ENCODE data around the gene CCDC57.

CCDC57 gene

DNA sequence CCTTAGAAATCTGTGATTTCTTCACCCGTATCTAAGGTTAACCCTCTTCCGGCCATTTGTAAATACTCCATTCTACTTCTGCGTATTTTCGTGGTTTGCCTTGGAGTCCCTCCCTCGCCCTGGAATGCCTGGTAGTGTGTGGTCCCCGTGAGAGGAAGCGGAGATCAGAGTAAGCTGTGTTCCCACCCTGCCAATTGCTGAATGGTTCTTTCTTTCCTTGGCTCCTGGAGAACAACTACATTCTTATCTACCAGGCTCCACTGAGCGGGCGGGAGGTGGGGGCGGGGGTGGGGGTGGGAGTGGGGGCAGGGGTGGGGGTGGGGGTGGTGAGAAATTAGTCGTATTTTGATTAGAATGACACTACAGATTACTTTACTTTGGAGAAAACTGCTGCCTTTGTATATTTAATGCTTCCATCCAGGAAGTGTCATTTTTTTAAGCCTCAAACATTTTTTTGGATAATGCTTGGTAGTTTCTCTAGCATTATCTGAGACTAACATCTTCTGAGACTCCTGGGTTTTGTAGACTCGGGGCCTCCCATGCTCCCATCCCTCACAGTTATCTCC, 93.7 kb downstream of the CCDC57 start:
- no peak overlapping the region for H2AFZ ChIP-seq (ENCODE audit: low read depth, low read length)
- no peaks in the 10 kb centered on the region for H3K9me3 ChIP-seq (ENCODE audit: low read length)
- no peaks in the 10 kb centered on the region for H3K27me3 ChIP-seq (ENCODE audit: insufficient read depth, low read length)
- peaks cover 17% of the 10 kb centered on the region for H3K4me1 ChIP-seq (ENCODE audit: insufficient read depth, low read length)
- no peak overlapping the region for H3K4me3 ChIP-seq (ENCODE audit: low read length)
- H3K36me3 ChIP-seq (ENCODE audit: insufficient read depth, low read length): peaks cover 2% of the 10 kb centered on the region

- Histone ChIP-seq H3K36me3 (ENCODE audit: insufficient read depth, low read length) (peaks cover 3% of the 10 kb centered on the region), H3K9me3 (ENCODE audit: low read length) (no peaks in the 10 kb centered on the region), H3K27me3 (ENCODE audit: insufficient read depth, low read length) (no peaks in the 10 kb centered on the region), H3K4me1 (ENCODE audit: insufficient read depth, low read length) (peaks cover 17% of the 10 kb centered on the region), H3K4me3 (ENCODE audit: low read length) (no peak overlapping the region), H2AFZ (ENCODE audit: low read depth, low read length) (no peak overlapping the region)
Measured at GRCh38 chr17:82118168-82118814, 94.4 kb downstream of the CCDC57 start.

GRCh38 chr17:82117139-82118090, 95.2 kb downstream of the CCDC57 start:
- Histone ChIP-seq H3K4me3 (ENCODE audit: low read length) (no peak overlapping the region), H2AFZ (ENCODE audit: low read depth, low read length) (no peak overlapping the region), H3K4me1 (ENCODE audit: insufficient read depth, low read length) (peaks cover 17% of the 10 kb centered on the region), H3K9me3 (ENCODE audit: low read length) (no peaks in the 10 kb centered on the region), H3K36me3 (ENCODE audit: insufficient read depth, low read length) (peaks cover 3% of the 10 kb centered on the region), H3K27me3 (ENCODE audit: insufficient read depth, low read length) (no peaks in the 10 kb centered on the region)

- H3K9me3 ChIP-seq (ENCODE audit: low read length): no peaks in the 10 kb centered on the region
- H3K27me3 ChIP-seq (ENCODE audit: insufficient read depth, low read length): no peaks in the 10 kb centered on the region
- peaks cover 17% of the 10 kb centered on the region for H3K4me1 ChIP-seq (ENCODE audit: insufficient read depth, low read length)
- peaks cover 3% of the 10 kb centered on the region for H3K36me3 ChIP-seq (ENCODE audit: insufficient read depth, low read length)
- no peak overlapping the region for H2AFZ ChIP-seq (ENCODE audit: low read depth, low read length)
- H3K4me3 ChIP-seq (ENCODE audit: low read length): no peak overlapping the region
Measured at GRCh38 chr17:82116246-82116645, 96.4 kb downstream of the CCDC57 start.

- H3K27me3 ChIP-seq (ENCODE audit: insufficient read depth, low read length): no peaks in the 10 kb centered on the region
- no peak overlapping the region for H2AFZ ChIP-seq (ENCODE audit: low read depth, low read length)
- no peak overlapping the region for H3K4me3 ChIP-seq (ENCODE audit: low read length)
Measured at GRCh38 chr17:82114872-82115271, 97.8 kb downstream of the CCDC57 start.

GRCh38 chr17:82114447-82114846, 98.2 kb downstream of the CCDC57 start:
- Histone ChIP-seq H3K27me3 (ENCODE audit: insufficient read depth, low read length) (no peaks in the 10 kb centered on the region), H2AFZ (ENCODE audit: low read depth, low read length) (no peak overlapping the region)

More at GRCh38 chr17:82114872-82115271, 97.8 kb downstream of the CCDC57 start:
- Histone ChIP-seq H3K9me3 (ENCODE audit: low read length) (no peaks in the 10 kb centered on the region), H3K36me3 (ENCODE audit: insufficient read depth, low read length) (peaks cover 3% of the 10 kb centered on the region), H3K4me1 (ENCODE audit: insufficient read depth, low read length) (peaks cover 17% of the 10 kb centered on the region)

DNA sequence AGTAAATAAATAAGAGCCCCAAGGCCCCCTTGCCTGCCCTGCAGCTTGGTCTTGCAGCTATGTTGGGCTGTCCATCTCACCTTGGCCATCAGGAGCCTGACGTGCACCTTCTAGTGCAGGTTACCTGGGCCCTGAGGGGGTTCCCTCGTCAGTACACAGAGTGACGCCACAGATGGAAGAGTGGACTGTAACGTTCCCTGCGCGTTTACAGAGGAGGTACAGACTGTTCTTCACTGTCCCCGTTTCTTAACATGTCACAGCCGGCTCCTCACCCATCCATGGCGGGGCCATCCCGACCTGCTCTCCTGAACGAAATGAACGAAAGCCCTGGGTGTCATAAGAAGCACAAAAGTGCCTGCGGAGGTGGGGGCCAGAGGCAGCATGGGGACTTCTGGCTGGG, 98.7 kb downstream of the CCDC57 start:
- Histone ChIP-seq H3K4me3 (ENCODE audit: low read length) (no peak overlapping the region), H3K9me3 (ENCODE audit: low read length) (no peaks in the 10 kb centered on the region), H3K4me1 (ENCODE audit: insufficient read depth, low read length) (peaks cover 14% of the 10 kb centered on the region), H3K36me3 (ENCODE audit: insufficient read depth, low read length) (peaks cover 3% of the 10 kb centered on the region), H3K27me3 (ENCODE audit: insufficient read depth, low read length) (no peaks in the 10 kb centered on the region), H2AFZ (ENCODE audit: low read depth, low read length) (no peak overlapping the region)

More at GRCh38 chr17:82114447-82114846, 98.2 kb downstream of the CCDC57 start:
- Histone ChIP-seq H3K36me3 (ENCODE audit: insufficient read depth, low read length) (peaks cover 3% of the 10 kb centered on the region), H3K9me3 (ENCODE audit: low read length) (no peaks in the 10 kb centered on the region), H3K4me3 (ENCODE audit: low read length) (no peak overlapping the region), H3K4me1 (ENCODE audit: insufficient read depth, low read length) (peaks cover 17% of the 10 kb centered on the region)

GRCh38 chr17:82113422-82113821, 99.2 kb downstream of the CCDC57 start:
- Histone ChIP-seq H3K4me3 (ENCODE audit: low read length) (no peak overlapping the region), H2AFZ (ENCODE audit: low read depth, low read length) (no peak overlapping the region), H3K36me3 (ENCODE audit: insufficient read depth, low read length) (peaks cover 3% of the 10 kb centered on the region), H3K9me3 (ENCODE audit: low read length) (no peaks in the 10 kb centered on the region), H3K27me3 (ENCODE audit: insufficient read depth, low read length) (no peaks in the 10 kb centered on the region), H3K4me1 (ENCODE audit: insufficient read depth, low read length) (peaks cover 9% of the 10 kb centered on the region)

DNA sequence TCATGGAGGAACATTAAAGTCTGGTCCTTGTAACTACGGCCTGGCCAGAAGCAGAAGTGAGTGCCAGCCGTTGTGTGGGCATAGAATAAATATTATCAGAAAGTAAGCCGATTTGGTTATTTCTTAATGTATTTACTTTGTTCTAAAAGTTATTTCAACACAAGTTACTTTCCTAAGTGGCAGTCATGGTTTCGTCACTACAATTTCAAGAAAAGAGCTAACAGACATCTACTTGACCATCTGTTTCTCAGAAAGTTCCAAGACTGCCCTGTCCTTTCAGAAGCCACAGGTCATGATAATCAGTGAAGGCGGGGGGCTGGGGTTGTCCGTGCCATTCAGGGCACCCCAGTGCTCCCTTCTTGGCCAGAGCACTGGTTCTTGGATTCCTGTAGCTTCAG, 99.7 kb downstream of the CCDC57 start:
- Histone ChIP-seq H3K27me3 (ENCODE audit: insufficient read depth, low read length) (no peaks in the 10 kb centered on the region), H3K36me3 (ENCODE audit: insufficient read depth, low read length) (peaks cover 3% of the 10 kb centered on the region), H3K4me3 (ENCODE audit: low read length) (no peak overlapping the region), H3K4me1 (ENCODE audit: insufficient read depth, low read length) (peaks cover 4% of the 10 kb centered on the region), H3K9me3 (ENCODE audit: low read length) (no peaks in the 10 kb centered on the region), H2AFZ (ENCODE audit: low read depth, low read length) (no peak overlapping the region)

DNA sequence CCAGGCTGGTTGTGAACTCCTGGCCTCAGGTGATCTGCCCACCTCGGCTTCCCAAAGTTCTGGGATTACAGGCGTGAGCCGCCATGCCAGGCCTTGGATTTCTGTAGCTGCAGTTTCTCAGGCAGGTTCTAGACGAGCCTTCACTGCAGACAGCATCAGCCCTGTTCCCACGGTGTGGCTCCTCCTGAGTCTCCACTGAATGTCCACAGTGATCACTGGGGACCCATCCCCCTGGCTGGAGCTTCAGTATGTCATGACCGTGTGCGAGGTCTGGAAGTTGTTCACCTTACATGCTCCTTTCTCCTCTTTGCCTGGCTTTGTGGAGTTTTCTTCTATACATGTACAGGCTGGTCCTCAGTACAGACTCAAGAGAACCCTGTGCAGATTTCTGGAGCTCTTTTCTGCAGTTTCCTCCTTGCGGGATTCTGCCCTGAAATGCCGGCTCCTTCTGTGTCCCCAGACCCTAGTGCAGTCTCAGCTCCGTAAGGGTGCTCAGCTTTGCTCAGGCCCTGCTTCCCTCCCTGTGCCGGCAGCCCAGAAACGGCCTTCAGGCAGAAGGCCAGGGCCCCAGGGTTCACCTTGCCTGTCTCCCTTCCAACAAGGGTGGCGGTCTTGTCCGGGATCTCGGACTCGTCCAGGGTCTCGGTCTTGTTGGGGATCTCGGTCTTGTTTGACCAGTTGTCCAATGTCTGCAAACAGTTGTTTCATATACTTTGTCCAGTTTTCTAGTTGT, 100.3 kb downstream of the CCDC57 start:
- Histone ChIP-seq H3K4me1 (ENCODE audit: insufficient read depth, low read length) (no peaks in the 10 kb centered on the region), H3K9me3 (ENCODE audit: low read length) (no peaks in the 10 kb centered on the region), H3K36me3 (ENCODE audit: insufficient read depth, low read length) (peaks cover 3% of the 10 kb centered on the region), H3K27me3 (ENCODE audit: insufficient read depth, low read length) (no peaks in the 10 kb centered on the region), H3K4me3 (ENCODE audit: low read length) (no peak overlapping the region), H2AFZ (ENCODE audit: low read depth, low read length) (no peak overlapping the region)

DNA sequence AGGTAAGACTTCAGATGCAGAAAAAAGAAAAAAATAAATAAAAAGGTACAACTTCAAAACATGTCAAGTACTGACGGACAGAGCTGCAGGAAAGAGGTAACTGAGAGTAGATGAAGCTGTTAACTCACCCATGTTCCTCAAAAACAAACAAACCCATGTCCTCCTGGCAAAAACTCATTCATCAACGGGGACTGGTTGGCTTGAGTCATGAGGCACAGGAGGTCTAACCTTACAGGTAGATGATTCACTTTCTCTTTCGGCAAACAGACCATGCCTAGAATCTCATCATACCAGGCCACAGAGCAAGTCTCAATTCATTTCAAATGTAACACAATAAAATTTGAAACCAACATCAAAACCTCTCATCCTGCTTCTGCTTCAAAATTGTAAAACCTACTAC, 102.3 kb downstream of the CCDC57 start:
- Histone ChIP-seq H2AFZ (ENCODE audit: low read depth, low read length) (no peak overlapping the region), H3K4me3 (ENCODE audit: low read length) (no peak overlapping the region), H3K36me3 (ENCODE audit: insufficient read depth, low read length) (peaks cover 3% of the 10 kb centered on the region), H3K9me3 (ENCODE audit: low read length) (no peaks in the 10 kb centered on the region), H3K4me1 (ENCODE audit: insufficient read depth, low read length) (peaks cover 14% of the 10 kb centered on the region), H3K27me3 (ENCODE audit: insufficient read depth, low read length) (no peaks in the 10 kb centered on the region)

GRCh38 chr17:82108961-82109475, 103.6 kb downstream of the CCDC57 start:
- H2AFZ ChIP-seq (ENCODE audit: low read depth, low read length): no peak overlapping the region
- H3K36me3 ChIP-seq (ENCODE audit: insufficient read depth, low read length): peaks cover 2% of the 10 kb centered on the region
- H3K9me3 ChIP-seq (ENCODE audit: low read length): no peaks in the 10 kb centered on the region
- no peak overlapping the region for H3K4me3 ChIP-seq (ENCODE audit: low read length)
- H3K27me3 ChIP-seq (ENCODE audit: insufficient read depth, low read length): no peaks in the 10 kb centered on the region
- H3K4me1 ChIP-seq (ENCODE audit: insufficient read depth, low read length): peaks cover 20% of the 10 kb centered on the region

All from neuron (in vitro differentiated cells).